WERI-Rb-1 (cell line): ENCODE data around the gene NACC2.
A peak's percentile ranks its signal among the peaks of the same experiment; 100 is the strongest.

Source experiments
- DNase-seq: peaks from one replicate; pipeline ENCODE4 v3.0.0-alpha.2; 2020
- H3K27ac ChIP-seq: fragments of 250-450 bp; sonication (Bioruptor Pico); 2 replicates; pipeline ENCODE4 v1.5.1; 2020; ENCODE audit warnings: mild to moderate bottlenecking, moderate library complexity
- H3K27me3 ChIP-seq: fragments of 250-450 bp; sonication (Bioruptor Pico); 2 replicates; pipeline ENCODE4 v1.5.1; 2021; ENCODE audit warnings: mild to moderate bottlenecking, low read depth, moderate library complexity; ENCODE audit not compliant: insufficient read depth, severe bottlenecking
- H3K36me3 ChIP-seq: fragments of 250-450 bp; sonication (Bioruptor Pico); 2 replicates; pipeline ENCODE4 v1.5.1; 2020; ENCODE audit warnings: mild to moderate bottlenecking, moderate library complexity
- H3K4me3 ChIP-seq: 2 replicates; pipeline ENCODE4 v1.5.1; 2011; ENCODE audit warnings: low read depth, mild to moderate bottlenecking, control low read depth, low read length
- H3K9me3 ChIP-seq: fragments of 250-450 bp; sonication (Bioruptor Pico); 2 replicates; pipeline ENCODE4 v1.5.1; 2021; ENCODE audit warnings: mild to moderate bottlenecking, moderate library complexity; ENCODE audit not compliant: severe bottlenecking
- CTCF ChIP-seq: IDR thresholded peaks from 2 replicates; pipeline ENCODE4 v1.5.1; 2011; ENCODE audit warnings: low read depth, mild to moderate bottlenecking, control low read depth, inconsistent platforms, low read length

NACC2 gene

GRCh38 chr9:136021872-136022681 is 73.0 kb downstream of the NACC2 start:
- no peak overlapping the region for H3K27ac ChIP-seq
- TF ChIP-seq CTCF: peak; percentile 10; the same call in 1 of the 2 replicates
- H3K36me3 ChIP-seq: no peaks in the 10 kb centered on the region; the same call in 1 of the 2 replicates
- no peaks in the 10 kb centered on the region for H3K27me3 ChIP-seq
- no peak overlapping the region for H3K4me3 ChIP-seq
- no peak for DNase-seq
- H3K9me3 ChIP-seq: no peaks in the 10 kb centered on the region

GRCh38 chr9:136021171-136021871 is 73.8 kb downstream of the NACC2 start:
- Histone ChIP-seq H3K9me3 (no peaks in the 10 kb centered on the region), H3K4me3 (no peak overlapping the region), H3K27me3 (no peaks in the 10 kb centered on the region), H3K36me3 (no peaks in the 10 kb centered on the region; the same call in 1 of the 2 replicates), H3K27ac (no peak overlapping the region)
- DNase-seq: no peak
- no peak for TF ChIP-seq CTCF

- Histone ChIP-seq H3K27ac (no peak overlapping the region), H3K36me3 (no peaks in the 10 kb centered on the region; the same call in 1 of the 2 replicates), H3K9me3 (no peaks in the 10 kb centered on the region), H3K27me3 (no peaks in the 10 kb centered on the region), H3K4me3 (no peak overlapping the region)
- TF ChIP-seq CTCF: no peak
- no peak for DNase-seq
Measured at GRCh38 chr9:136020671-136021070, 74.4 kb downstream of the NACC2 start.

- Histone ChIP-seq H3K27ac (no peak overlapping the region), H3K36me3 (no peaks in the 10 kb centered on the region; the same call in 1 of the 2 replicates), H3K9me3 (no peaks in the 10 kb centered on the region), H3K4me3 (no peak overlapping the region), H3K27me3 (no peaks in the 10 kb centered on the region)
- no peak for TF ChIP-seq CTCF
- DNase-seq: no peak
Measured at GRCh38 chr9:136020206-136020605, 74.9 kb downstream of the NACC2 start.

GRCh38 chr9:136019681-136020060 is 75.4 kb downstream of the NACC2 start:
- no peak overlapping the region for H3K27ac ChIP-seq
- H3K4me3 ChIP-seq: no peak overlapping the region
- H3K36me3 ChIP-seq: no peaks in the 10 kb centered on the region; the same call in 1 of the 2 replicates
- H3K9me3 ChIP-seq: no peaks in the 10 kb centered on the region
- no peak for TF ChIP-seq CTCF
- H3K27me3 ChIP-seq: no peaks in the 10 kb centered on the region
- no peak for DNase-seq
